GM06990 (cell line): Measurements from ENCODE around the gene FUT8.

Source experiments
- DNase-seq: peaks from one replicate; pipeline ENCODE4 v3.0.0-alpha.2; 2011; ENCODE audit not compliant: insufficient read length; ENCODE audit errors: extremely low read depth
- H3K27me3 ChIP-seq: replicated peaks from 2 replicates; pipeline ENCODE4 v1.6.0; 2011; ENCODE audit warnings: low read length; ENCODE audit not compliant: control insufficient read depth, insufficient read depth
- H3K36me3 ChIP-seq: 2 replicates; pipeline ENCODE4 v1.5.1; 2011; ENCODE audit warnings: low read length; ENCODE audit not compliant: control insufficient read depth, insufficient read depth
- H3K4me3 ChIP-seq: replicated peaks from 2 replicates; pipeline ENCODE4 v1.5.1; 2011; ENCODE audit warnings: low read depth, mild to moderate bottlenecking, control low read depth, low read length
- TF ChIP-seq, protein P1 (sequence below): IDR thresholded peaks from 2 replicates; pipeline ENCODE4 v1.5.1; 2011; ENCODE audit warnings: low read length, control low read depth, mild to moderate bottlenecking, inconsistent platforms; ENCODE audit not compliant: insufficient read depth, poor library complexity, severe bottlenecking

The FUT8 gene

DNA sequence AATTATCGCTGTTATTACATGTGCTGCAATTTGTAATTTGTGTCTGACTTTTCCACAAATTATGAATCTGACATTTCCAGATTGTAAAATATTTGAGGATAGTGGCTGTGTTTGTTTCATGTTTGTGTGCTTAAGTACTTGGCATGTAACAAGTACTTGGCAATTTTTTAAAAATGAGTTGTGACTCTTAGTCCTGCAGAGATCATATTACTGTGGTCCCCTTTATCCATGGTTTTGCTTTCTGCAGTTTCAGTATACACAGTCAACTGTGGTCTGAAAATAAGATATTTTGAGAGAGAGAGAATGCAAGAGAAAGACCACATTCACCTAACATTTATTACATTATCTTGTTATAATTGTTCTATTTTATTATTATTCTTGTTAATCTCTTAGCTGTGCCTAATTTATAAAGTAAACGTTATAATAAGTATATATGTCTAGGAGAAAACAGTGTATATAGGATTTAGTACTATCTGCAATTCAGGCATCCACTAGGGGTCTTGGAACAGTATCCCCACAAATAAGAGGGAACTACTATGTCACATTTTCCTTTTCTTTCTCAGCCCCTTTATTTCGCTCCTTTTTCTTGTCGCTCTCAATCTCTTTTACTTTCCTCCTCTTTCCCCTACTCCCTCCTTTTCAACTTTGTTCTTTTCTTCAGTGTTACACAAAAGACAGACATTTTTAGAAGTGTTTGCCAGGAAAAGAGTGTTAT is 176.1 kb downstream of the FUT8 start:
- DNase-seq = no peak
- Histone ChIP-seq H3K27me3 (no peaks in the 10 kb centered on the region), H3K36me3 (no peaks in the 10 kb centered on the region), H3K4me3 (no peak overlapping the region)
- TF ChIP-seq, protein P1, sequence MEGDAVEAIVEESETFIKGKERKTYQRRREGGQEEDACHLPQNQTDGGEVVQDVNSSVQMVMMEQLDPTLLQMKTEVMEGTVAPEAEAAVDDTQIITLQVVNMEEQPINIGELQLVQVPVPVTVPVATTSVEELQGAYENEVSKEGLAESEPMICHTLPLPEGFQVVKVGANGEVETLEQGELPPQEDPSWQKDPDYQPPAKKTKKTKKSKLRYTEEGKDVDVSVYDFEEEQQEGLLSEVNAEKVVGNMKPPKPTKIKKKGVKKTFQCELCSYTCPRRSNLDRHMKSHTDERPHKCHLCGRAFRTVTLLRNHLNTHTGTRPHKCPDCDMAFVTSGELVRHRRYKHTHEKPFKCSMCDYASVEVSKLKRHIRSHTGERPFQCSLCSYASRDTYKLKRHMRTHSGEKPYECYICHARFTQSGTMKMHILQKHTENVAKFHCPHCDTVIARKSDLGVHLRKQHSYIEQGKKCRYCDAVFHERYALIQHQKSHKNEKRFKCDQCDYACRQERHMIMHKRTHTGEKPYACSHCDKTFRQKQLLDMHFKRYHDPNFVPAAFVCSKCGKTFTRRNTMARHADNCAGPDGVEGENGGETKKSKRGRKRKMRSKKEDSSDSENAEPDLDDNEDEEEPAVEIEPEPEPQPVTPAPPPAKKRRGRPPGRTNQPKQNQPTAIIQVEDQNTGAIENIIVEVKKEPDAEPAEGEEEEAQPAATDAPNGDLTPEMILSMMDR = no peak

DNA sequence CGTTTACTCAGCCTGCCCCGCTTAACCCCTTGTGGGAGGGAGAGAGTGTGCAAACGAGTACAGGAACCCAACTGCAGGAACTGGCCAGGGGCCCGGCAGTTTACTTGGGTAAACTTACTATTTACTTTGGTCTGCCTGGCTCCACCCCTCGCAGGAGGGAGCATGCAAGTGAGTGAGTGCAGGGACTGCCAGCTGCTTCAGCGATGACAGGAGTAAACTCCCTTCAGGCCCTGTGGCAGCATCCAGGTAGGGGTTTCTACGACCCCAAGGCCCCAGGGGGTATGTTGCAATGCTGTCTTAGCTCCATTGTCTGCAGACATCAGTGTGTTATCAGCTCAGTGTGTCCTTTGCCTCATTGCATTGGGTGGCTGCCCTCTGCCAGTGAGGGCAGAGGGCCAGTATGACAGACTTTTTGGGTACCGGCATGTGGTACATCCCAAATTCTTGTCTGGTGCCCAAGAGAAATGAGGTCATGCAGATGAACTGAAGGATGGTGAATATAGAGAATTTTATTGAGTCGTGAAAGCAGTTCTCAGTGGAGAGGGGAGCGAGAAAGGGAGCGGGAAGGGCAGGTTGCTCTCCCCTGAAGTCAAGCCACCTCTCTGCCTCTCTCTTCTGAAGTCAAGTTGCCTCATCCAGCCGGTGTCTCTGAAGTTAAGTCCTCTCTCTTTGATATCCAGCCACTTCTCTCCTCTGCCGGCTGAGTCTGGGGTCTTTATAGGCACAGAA is 181.8 kb downstream of the FUT8 start:
- TF ChIP-seq, protein P1 = no peak
- no peaks in the 10 kb centered on the region for H3K27me3 ChIP-seq
- H3K4me3 ChIP-seq = no peak overlapping the region
- no peaks in the 10 kb centered on the region; the same call in 1 of the 2 replicates for H3K36me3 ChIP-seq
- DNase-seq = no peak

- no peak for DNase-seq
- TF ChIP-seq, protein P1 = no peak
- Histone ChIP-seq H3K36me3 (no peaks in the 10 kb centered on the region; the same call in 1 of the 2 replicates), H3K27me3 (no peaks in the 10 kb centered on the region), H3K4me3 (no peak overlapping the region)
These were observed 182.3 kb downstream of the FUT8 start for GRCh38 chr14:65594882-65595237.

- DNase-seq = no peak
- Histone ChIP-seq H3K36me3 (no peaks in the 10 kb centered on the region), H3K27me3 (no peaks in the 10 kb centered on the region), H3K4me3 (no peak overlapping the region)
- TF ChIP-seq, protein P1 = no peak
These were observed 186.8 kb downstream of the FUT8 start for GRCh38 chr14:65599375-65599774.

DNA sequence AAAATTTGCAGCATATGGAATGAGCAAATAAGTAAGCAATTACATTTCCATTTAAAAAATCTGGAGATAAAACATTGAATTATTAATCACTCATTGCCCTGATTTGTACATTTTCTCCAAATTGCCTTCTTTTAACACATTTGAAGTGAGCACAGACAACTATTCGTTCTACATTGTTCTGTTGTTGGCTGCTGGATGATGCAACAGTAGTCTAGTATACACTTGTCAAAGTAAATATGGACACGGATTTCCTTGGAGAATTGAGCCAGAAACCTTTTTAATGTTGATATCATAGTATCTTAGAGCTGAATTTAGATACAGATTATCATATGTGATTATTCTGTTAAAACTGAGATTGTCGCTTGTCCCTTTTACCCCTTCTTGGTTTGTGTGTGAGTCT is 188.2 kb downstream of the FUT8 start:
- H3K4me3 ChIP-seq = no peak overlapping the region
- H3K27me3 ChIP-seq = no peaks in the 10 kb centered on the region
- no peak for DNase-seq
- TF ChIP-seq, protein P1 = no peak
- no peaks in the 10 kb centered on the region for H3K36me3 ChIP-seq

DNA sequence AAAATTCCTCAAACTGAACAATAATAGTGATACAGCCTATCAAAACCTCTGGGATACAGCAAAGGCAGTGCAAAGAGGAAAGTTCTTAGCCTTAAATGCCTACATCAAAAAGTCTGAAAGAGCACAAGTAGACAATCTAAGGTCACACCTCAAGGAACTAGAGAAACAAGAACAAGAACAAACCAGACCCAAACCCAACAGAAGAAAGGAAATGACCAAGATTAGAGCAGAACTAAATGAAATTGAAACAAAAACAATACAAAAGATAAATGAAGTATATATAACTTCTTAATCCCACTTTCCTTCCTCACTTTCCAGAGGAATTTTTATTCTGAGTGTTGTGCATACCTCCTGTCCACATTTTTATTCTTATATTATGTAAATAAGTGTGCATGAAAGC is 192.0 kb downstream of the FUT8 start:
- H3K4me3 ChIP-seq = no peak overlapping the region
- DNase-seq = no peak
- no peaks in the 10 kb centered on the region for H3K27me3 ChIP-seq
- H3K36me3 ChIP-seq = no peaks in the 10 kb centered on the region
- TF ChIP-seq, protein P1 = no peak
